Measurements from ENCODE around the gene VPS26C.

VPS26C gene

DNA sequence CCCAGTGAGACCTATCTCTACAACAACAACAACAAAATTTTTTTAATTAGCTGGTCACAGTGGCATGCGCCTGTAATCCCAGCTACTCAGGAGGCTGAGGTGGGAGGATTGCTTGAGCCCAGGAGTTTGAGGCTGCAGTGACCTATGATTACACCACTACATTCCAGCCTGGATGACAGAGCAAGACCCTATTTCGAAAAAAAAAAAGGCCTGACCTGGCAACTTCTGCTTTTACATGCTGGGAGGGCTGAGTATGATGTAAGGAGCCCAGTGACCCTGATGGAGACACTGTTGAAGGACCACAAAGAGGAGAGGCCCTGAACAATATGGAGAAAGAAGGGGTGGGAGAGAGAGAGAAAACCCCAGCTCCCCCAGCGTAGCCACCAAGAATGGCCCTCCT lies 9.2 kb upstream of the VPS26C start:
- H3K27me3 ChIP-seq (ENCODE audit: control insufficient read depth, low read length) = peaks cover 3% of the 10 kb centered on the region
- H3K4me3 ChIP-seq (ENCODE audit: low read length) = no peak overlapping the region
- no peaks in the 10 kb centered on the region for H3K36me3 ChIP-seq (ENCODE audit: control insufficient read depth, low read length)
- no peaks in the 10 kb centered on the region for H3K79me2 ChIP-seq (ENCODE audit: control insufficient read depth, low read length)
- H3K9me3 ChIP-seq (ENCODE audit: control insufficient read depth, insufficient read depth, low read length) = no peaks in the 10 kb centered on the region
- TF ChIP-seq, protein P1, sequence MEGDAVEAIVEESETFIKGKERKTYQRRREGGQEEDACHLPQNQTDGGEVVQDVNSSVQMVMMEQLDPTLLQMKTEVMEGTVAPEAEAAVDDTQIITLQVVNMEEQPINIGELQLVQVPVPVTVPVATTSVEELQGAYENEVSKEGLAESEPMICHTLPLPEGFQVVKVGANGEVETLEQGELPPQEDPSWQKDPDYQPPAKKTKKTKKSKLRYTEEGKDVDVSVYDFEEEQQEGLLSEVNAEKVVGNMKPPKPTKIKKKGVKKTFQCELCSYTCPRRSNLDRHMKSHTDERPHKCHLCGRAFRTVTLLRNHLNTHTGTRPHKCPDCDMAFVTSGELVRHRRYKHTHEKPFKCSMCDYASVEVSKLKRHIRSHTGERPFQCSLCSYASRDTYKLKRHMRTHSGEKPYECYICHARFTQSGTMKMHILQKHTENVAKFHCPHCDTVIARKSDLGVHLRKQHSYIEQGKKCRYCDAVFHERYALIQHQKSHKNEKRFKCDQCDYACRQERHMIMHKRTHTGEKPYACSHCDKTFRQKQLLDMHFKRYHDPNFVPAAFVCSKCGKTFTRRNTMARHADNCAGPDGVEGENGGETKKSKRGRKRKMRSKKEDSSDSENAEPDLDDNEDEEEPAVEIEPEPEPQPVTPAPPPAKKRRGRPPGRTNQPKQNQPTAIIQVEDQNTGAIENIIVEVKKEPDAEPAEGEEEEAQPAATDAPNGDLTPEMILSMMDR (IDR thresholded peaks at IDR 0.05; ENCODE audit: low read depth, low read length, poor library complexity, severe bottlenecking) = no peak
- no peak for TF ChIP-seq EZH2phosphoT487 (IDR thresholded peaks at IDR 0.05; ENCODE audit: borderline replicate concordance, low read length)
- no peak overlapping the region for H3K4me2 ChIP-seq (ENCODE audit: low read length)
- H3F3A ChIP-seq (ENCODE audit: control insufficient read depth, insufficient read depth) = no peaks in the 10 kb centered on the region
- no peaks in the 10 kb centered on the region for H4K20me1 ChIP-seq (ENCODE audit: control insufficient read depth, insufficient read depth, low read depth, low read length)
- no peaks in the 10 kb centered on the region for H3K9me2 ChIP-seq (replicated peaks; ENCODE audit: control insufficient read depth, low read length)
- H3K4me1 ChIP-seq (ENCODE audit: control insufficient read depth, low read length) = peaks cover 8% of the 10 kb centered on the region
- no peak overlapping the region for H3K27ac ChIP-seq (ENCODE audit: low read depth, low read length)

DNA sequence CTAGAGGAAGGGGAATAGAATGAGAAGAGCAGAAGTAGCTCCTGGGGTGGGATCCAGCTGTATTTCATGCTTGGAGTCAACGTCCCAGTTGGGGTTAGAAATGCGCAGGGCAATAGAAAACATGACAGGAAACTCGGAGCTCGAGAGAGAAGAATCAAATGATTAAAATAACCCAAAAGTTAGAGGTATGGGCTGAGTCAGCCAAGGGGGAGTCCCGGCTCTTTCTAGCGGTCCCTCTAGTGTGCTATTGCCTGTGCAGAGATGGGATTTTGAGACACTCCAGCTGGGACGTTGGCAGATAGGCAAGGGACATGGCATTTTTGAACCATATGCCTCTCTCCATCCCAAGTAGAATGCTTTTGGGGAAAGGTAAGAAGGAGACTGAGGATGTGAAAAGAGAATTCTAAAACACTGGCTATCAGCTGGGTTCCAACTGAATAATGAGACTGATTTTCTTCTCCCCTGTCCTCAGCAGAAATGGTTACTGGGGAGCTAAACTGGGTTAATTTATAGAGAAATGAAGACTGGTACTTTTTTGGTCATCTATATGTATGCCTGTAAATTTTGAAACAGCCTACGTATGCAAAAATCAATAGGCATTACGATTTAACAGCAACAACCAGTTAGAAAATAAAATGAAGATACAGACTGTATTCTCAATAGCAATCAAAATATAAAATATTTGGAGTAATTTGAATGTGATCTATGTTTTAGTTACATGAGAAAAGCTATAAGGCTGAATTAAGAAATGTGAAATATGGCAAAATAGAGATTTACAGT lies 7.0 kb upstream of the VPS26C start:
- no peak overlapping the region for H3K4me3 ChIP-seq (ENCODE audit: low read length)
- no peak overlapping the region for H3K27ac ChIP-seq (ENCODE audit: low read depth, low read length)
- no peaks in the 10 kb centered on the region; the same call in 1 of the 2 replicates for H3K27me3 ChIP-seq (ENCODE audit: control insufficient read depth, low read length)
- TF ChIP-seq EZH2phosphoT487 (IDR thresholded peaks at IDR 0.05; ENCODE audit: borderline replicate concordance, low read length) = no peak
- TF ChIP-seq, protein P1 (IDR thresholded peaks at IDR 0.05; ENCODE audit: low read depth, low read length, poor library complexity, severe bottlenecking) = no peak
- H3K4me1 ChIP-seq (ENCODE audit: control insufficient read depth, low read length) = peaks cover 8% of the 10 kb centered on the region
- H3K36me3 ChIP-seq (ENCODE audit: control insufficient read depth, low read length) = no peaks in the 10 kb centered on the region
- H3K4me2 ChIP-seq (ENCODE audit: low read length) = peak overlapping the region; percentile 11; the same call in 1 of the 2 replicates
- H3K79me2 ChIP-seq (ENCODE audit: control insufficient read depth, low read length) = peaks cover 2% of the 10 kb centered on the region; the same call in 1 of the 2 replicates
- no peaks in the 10 kb centered on the region for H4K20me1 ChIP-seq (ENCODE audit: control insufficient read depth, insufficient read depth, low read depth, low read length)
- no peaks in the 10 kb centered on the region for H3K9me3 ChIP-seq (ENCODE audit: control insufficient read depth, insufficient read depth, low read length)
- H3F3A ChIP-seq (ENCODE audit: control insufficient read depth, insufficient read depth) = no peaks in the 10 kb centered on the region
- H3K9me2 ChIP-seq (replicated peaks; ENCODE audit: control insufficient read depth, low read length) = no peaks in the 10 kb centered on the region

DNA sequence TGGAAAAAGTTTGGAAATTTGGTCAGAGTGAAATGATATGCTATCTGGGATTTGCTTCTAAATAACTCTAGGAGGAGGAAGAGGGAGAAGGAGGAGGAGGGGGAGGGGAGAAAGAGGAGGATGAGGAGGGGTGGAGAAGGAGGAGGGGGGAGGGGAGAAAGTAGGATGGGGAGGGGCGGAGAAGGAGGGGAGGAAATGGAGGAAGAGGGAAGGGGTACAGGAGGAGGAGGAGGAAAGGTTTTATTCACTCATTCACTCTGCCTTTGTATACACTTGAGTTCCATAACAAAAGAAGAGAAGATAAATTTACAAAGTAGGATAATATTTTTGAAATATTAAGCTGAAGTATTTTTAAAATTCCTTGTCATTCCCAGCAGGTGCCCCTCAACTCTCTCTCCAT lies 6.3 kb upstream of the VPS26C start:
- no peaks in the 10 kb centered on the region for H3K36me3 ChIP-seq (ENCODE audit: control insufficient read depth, low read length)
- H3K4me1 ChIP-seq (ENCODE audit: control insufficient read depth, low read length) = peaks cover 13% of the 10 kb centered on the region
- H3K4me2 ChIP-seq (ENCODE audit: low read length) = peak overlapping the region; percentile 11; the same call in 1 of the 2 replicates
- H3F3A ChIP-seq (ENCODE audit: control insufficient read depth, insufficient read depth) = peaks cover 4% of the 10 kb centered on the region; the same call in 1 of the 2 replicates
- no peaks in the 10 kb centered on the region for H3K9me3 ChIP-seq (ENCODE audit: control insufficient read depth, insufficient read depth, low read length)
- H3K27me3 ChIP-seq (ENCODE audit: control insufficient read depth, low read length) = no peaks in the 10 kb centered on the region; the same call in 1 of the 2 replicates
- no peak overlapping the region for H3K4me3 ChIP-seq (ENCODE audit: low read length)
- H3K9me2 ChIP-seq (replicated peaks; ENCODE audit: control insufficient read depth, low read length) = no peaks in the 10 kb centered on the region
- H3K79me2 ChIP-seq (ENCODE audit: control insufficient read depth, low read length) = peaks cover 8% of the 10 kb centered on the region
- H4K20me1 ChIP-seq (ENCODE audit: control insufficient read depth, insufficient read depth, low read depth, low read length) = no peaks in the 10 kb centered on the region
- TF ChIP-seq, protein P1 (IDR thresholded peaks at IDR 0.05; ENCODE audit: low read depth, low read length, poor library complexity, severe bottlenecking) = no peak
- TF ChIP-seq EZH2phosphoT487 (IDR thresholded peaks at IDR 0.05; ENCODE audit: borderline replicate concordance, low read length) = no peak
- H3K27ac ChIP-seq (ENCODE audit: low read depth, low read length) = no peak overlapping the region
